HL-60 (cell line): ENCODE data around the gene SPATA16.

ENCODE experiments used
- DNase-seq, 2 experiments: peaks; one replicate each; pipeline ENCODE4 v3.0.0-alpha.2; 2010 to 2020; ENCODE audit warnings: low read depth in 1 of 2, low spot score in 1 of 2
- H3K27ac ChIP-seq: fragments of 250-450 bp; sonication (Bioruptor Pico); replicated peaks from 2 replicates; pipeline ENCODE4 v1.5.1; 2020; ENCODE audit warnings: mild to moderate bottlenecking, moderate library complexity
- H3K27me3 ChIP-seq: fragments of 250-450 bp; sonication (Bioruptor Pico); 2 replicates; pipeline ENCODE4 v1.5.1; 2021; ENCODE audit warnings: mild to moderate bottlenecking, moderate library complexity; ENCODE audit not compliant: insufficient read depth, poor library complexity, severe bottlenecking
- H3K4me3 ChIP-seq: replicated peaks from 2 replicates; pipeline ENCODE4 v1.5.1; 2011; ENCODE audit warnings: mild to moderate bottlenecking, control low read depth, low read length; ENCODE audit not compliant: insufficient read depth
- CTCF ChIP-seq: IDR thresholded peaks from one replicate; pipeline ENCODE4 v1.5.1; 2011; ENCODE audit warnings: low read length, control low read depth, inconsistent platforms; ENCODE audit not compliant: insufficient read depth
- GABPA ChIP-seq: IDR thresholded peaks from 2 replicates; pipeline ENCODE4 v1.6.1; 2012; ENCODE audit warnings: low read depth
- POLR2AphosphoS5 ChIP-seq: IDR thresholded peaks from 2 replicates; pipeline ENCODE4 v1.6.1; 2012; ENCODE audit warnings: low read depth
- REST ChIP-seq: IDR thresholded peaks from 2 replicates; pipeline ENCODE4 v1.6.1; 2012; ENCODE audit warnings: low read depth; ENCODE audit not compliant: insufficient replicate concordance
- SPI1 ChIP-seq: IDR thresholded peaks from 2 replicates; pipeline ENCODE4 v1.6.1; 2012; ENCODE audit warnings: low read depth, mild to moderate bottlenecking, borderline replicate concordance

SPATA16 gene

GRCh38 chr3:172991424-172991996, 149.5 kb downstream of the SPATA16 start:
- H3K4me3 ChIP-seq: no peak overlapping the region
- no peak for DNase-seq
- H3K27ac ChIP-seq: no peak overlapping the region
- TF ChIP-seq SPI1 (no peak), CTCF (no peak), REST (no peak), POLR2AphosphoS5 (no peak), GABPA (no peak)
- H3K27me3 ChIP-seq: no peaks in the 10 kb centered on the region

GRCh38 chr3:172989373-172989772, 151.7 kb downstream of the SPATA16 start:
- Histone ChIP-seq H3K27ac (no peak overlapping the region), H3K4me3 (no peak overlapping the region), H3K27me3 (no peaks in the 10 kb centered on the region)
- DNase-seq: no peak
- no peak for TF ChIP-seq SPI1
- TF ChIP-seq REST: no peak
- TF ChIP-seq GABPA: no peak
- TF ChIP-seq CTCF: no peak
- TF ChIP-seq POLR2AphosphoS5: no peak

GRCh38 chr3:172987273-172987672, 153.8 kb downstream of the SPATA16 start:
- Histone ChIP-seq H3K27me3 (no peaks in the 10 kb centered on the region), H3K4me3 (no peak overlapping the region), H3K27ac (no peak overlapping the region)
- no peak for DNase-seq
- TF ChIP-seq SPI1: no peak
- no peak for TF ChIP-seq CTCF
- no peak for TF ChIP-seq GABPA
- TF ChIP-seq REST: no peak
- TF ChIP-seq POLR2AphosphoS5: no peak
